Panc1 (cell line): ENCODE data around the gene LITAF. TPM values are rescaled to one million over a fixed set of nuclear protein-coding genes. Genes with fewer than 3 reads are reported as not detected.

Source experiments
- ATAC-seq: fragments of 200-7000 bp; cut with Tn5 transposase; 2 replicates; pipeline ENCODE4 v1.9.1; 2020; ENCODE audit warnings: mild to moderate bottlenecking, moderate library complexity
- BruUV-seq: library from RNA; stranded (reverse); fragments of 400-500 nt; replicated peaks from 2 replicates; lab custom pipeline; 2021; lab: Mats Ljungman, UMichigan
- CTCF ChIA-PET: fragments of 300-600 bp; sonication (Branson Sonifier 250); formaldehyde crosslinking; loops from one replicate; lab custom pipeline; 2022; ENCODE audit warnings: antibody characterized with exemption; lab: Charles Lee
- POLR2A ChIA-PET: fragments of 300-600 bp; sonication (Branson Sonifier 250); formaldehyde crosslinking; loops from one replicate; lab custom pipeline; 2022; ENCODE audit warnings: antibody characterized with exemption; lab: Charles Lee
- DNase-seq: peaks from one replicate; pipeline ENCODE4 v3.0.0-alpha.2; 2010; ENCODE audit warnings: low read depth, low spot score
- H3K27ac ChIP-seq: 2 replicates; pipeline ENCODE4 v1.5.1; 2011; ENCODE audit warnings: mild to moderate bottlenecking, low read length, inconsistent platforms
- H3K27me3 ChIP-seq: fragments of 200-500 bp; sonication (Bioruptor generic); 2 replicates; pipeline ENCODE4 v1.6.0; 2014; ENCODE audit warnings: low read length, inconsistent platforms; ENCODE audit not compliant: control insufficient read depth, insufficient read depth
- H3K36me3 ChIP-seq: fragments of 200-500 bp; sonication (Bioruptor generic); 2 replicates; pipeline ENCODE4 v1.5.1; 2014; ENCODE audit warnings: inconsistent platforms, mild to moderate bottlenecking, low read length, moderate library complexity; ENCODE audit not compliant: control insufficient read depth, insufficient read depth
- H3K4me1 ChIP-seq: 2 replicates; pipeline ENCODE4 v1.5.1; 2011; ENCODE audit warnings: inconsistent platforms, mild to moderate bottlenecking, low read length, moderate library complexity; ENCODE audit not compliant: control insufficient read depth, insufficient read depth
- H3K4me3 ChIP-seq, 2 experiments: 2 replicates each; pipeline ENCODE4 v1.5.1; 2011 to 2012; ENCODE audit warnings: low read depth in 2 of 2, low read length in 2 of 2, mild to moderate bottlenecking in 2 of 2, inconsistent platforms in 1 of 2, moderate library complexity in 1 of 2
- H3K9me3 ChIP-seq: fragments of 200-500 bp; sonication (Bioruptor generic); 2 replicates; pipeline ENCODE4 v1.5.1; 2014; ENCODE audit warnings: low read depth, mild to moderate bottlenecking, inconsistent platforms, low read length, moderate library complexity; ENCODE audit not compliant: control insufficient read depth, insufficient read depth
- POLR2AphosphoS5 ChIP-seq: IDR thresholded peaks from 2 replicates; pipeline ENCODE4 v1.6.1; 2012; ENCODE audit warnings: mild to moderate bottlenecking, low read depth, low read length, moderate library complexity
- SIN3A ChIP-seq: IDR thresholded peaks from 2 replicates; pipeline ENCODE4 v1.6.1; 2012; ENCODE audit warnings: low read depth, mild to moderate bottlenecking, low read length, moderate library complexity, borderline replicate concordance; ENCODE audit not compliant: insufficient read depth
- TCF7L2 ChIP-seq: IDR thresholded peaks from 2 replicates; pipeline ENCODE4 v1.6.1; 2011; ENCODE audit warnings: mild to moderate bottlenecking, low read depth, low read length, inconsistent platforms
- in situ Hi-C: cut with HindIII; loops from 2 replicates; pipeline ENCODE4 v1.10.0; 2016; ENCODE audit warnings: low sequenced_read_pairs, low pct_unique_long_range_greater_than_20kb
- intact Hi-C: fragments of 100-400 bp; cut with micrococcal nuclease; formaldehyde crosslinking; loops from one replicate; pipeline ENCODE4 v1.10.0; 2022; ENCODE audit not compliant: unreplicated experiment
- total RNA-seq: library from RNA; stranded (reverse); gene quantifications from one replicate; pipeline ENCODE4 v1.2.1, GENCODE V29; 2021; ENCODE audit not compliant: unreplicated experiment
- TF ChIP-seq, protein P1 (sequence below), 2 experiments: IDR thresholded peaks; 2 replicates each; pipeline ENCODE4 v1.6.1; 2011 to 2012; ENCODE audit warnings: low read depth in 2 of 2, control low read depth in 1 of 2, low read length in 1 of 2, mild to moderate bottlenecking in 1 of 2, moderate library complexity in 1 of 2; ENCODE audit not compliant: insufficient read depth in 1 of 2
- TF ChIP-seq, protein P2 (sequence below): fragments of 450-650 bp; IDR thresholded peaks from 2 replicates; pipeline ENCODE4 v1.5.1; 2017; ENCODE audit warnings: mild to moderate bottlenecking

The LITAF gene
- total RNA-seq, 1 experiment from 2014 or later: 85.2 TPM

DNA sequence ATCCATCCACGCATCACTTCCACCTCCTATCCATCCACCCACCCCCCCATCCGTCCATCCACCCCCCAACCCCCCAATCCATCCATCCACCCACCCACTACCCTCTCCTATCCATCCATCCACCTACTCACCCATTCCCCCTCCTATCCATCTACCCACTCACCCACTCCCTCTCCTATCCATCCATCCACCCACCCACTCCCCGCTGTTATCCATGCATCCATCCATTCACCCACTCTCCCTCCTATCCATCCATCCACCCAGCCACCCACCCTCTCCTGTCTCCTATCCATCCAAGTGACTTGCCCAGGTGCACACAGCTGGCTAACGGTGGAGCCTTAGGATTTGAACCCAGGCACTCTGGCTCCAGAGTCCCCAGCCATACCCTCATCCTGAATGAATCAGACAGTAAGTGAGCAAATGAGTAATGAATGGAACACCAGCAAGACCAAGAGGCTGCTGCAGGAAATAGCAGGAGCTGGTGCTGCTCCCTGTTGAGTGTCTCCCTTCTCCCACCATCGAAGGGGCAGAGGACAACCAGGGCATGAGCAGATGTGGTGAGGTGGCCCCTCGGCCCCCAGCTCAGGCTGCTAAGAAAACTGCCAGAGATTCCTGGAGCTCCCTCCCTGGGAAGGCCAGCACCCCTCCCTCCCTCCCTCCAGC lies 62.5 kb downstream of the LITAF start:
- ChIA-PET CTCF (no interaction called here), POLR2A (no interaction called here)
- Histone ChIP-seq H3K27ac (no peak overlapping the region), H3K9me3 (no peaks in the 10 kb centered on the region), H3K4me1 (no peaks in the 10 kb centered on the region), H3K27me3 (no peaks in the 10 kb centered on the region), H3K36me3 (no peaks in the 10 kb centered on the region), H3K4me3 (no peak overlapping the region)
- peak; percentile 62; the same call in 1 of the 2 replicates for ATAC-seq
- in situ Hi-C loops (no loop called here), intact Hi-C loops (no loop called here)
- DNase-seq: no peak
- TF ChIP-seq, protein P1, sequence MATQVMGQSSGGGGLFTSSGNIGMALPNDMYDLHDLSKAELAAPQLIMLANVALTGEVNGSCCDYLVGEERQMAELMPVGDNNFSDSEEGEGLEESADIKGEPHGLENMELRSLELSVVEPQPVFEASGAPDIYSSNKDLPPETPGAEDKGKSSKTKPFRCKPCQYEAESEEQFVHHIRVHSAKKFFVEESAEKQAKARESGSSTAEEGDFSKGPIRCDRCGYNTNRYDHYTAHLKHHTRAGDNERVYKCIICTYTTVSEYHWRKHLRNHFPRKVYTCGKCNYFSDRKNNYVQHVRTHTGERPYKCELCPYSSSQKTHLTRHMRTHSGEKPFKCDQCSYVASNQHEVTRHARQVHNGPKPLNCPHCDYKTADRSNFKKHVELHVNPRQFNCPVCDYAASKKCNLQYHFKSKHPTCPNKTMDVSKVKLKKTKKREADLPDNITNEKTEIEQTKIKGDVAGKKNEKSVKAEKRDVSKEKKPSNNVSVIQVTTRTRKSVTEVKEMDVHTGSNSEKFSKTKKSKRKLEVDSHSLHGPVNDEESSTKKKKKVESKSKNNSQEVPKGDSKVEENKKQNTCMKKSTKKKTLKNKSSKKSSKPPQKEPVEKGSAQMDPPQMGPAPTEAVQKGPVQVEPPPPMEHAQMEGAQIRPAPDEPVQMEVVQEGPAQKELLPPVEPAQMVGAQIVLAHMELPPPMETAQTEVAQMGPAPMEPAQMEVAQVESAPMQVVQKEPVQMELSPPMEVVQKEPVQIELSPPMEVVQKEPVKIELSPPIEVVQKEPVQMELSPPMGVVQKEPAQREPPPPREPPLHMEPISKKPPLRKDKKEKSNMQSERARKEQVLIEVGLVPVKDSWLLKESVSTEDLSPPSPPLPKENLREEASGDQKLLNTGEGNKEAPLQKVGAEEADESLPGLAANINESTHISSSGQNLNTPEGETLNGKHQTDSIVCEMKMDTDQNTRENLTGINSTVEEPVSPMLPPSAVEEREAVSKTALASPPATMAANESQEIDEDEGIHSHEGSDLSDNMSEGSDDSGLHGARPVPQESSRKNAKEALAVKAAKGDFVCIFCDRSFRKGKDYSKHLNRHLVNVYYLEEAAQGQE (IDR thresholded peaks at IDR 0.05; ENCODE audit: insufficient read depth in 1 of 2, low read depth in 2 of 2, low read length in 1 of 2): no peak
- no peak for TF ChIP-seq POLR2AphosphoS5
- TF ChIP-seq, protein P2, sequence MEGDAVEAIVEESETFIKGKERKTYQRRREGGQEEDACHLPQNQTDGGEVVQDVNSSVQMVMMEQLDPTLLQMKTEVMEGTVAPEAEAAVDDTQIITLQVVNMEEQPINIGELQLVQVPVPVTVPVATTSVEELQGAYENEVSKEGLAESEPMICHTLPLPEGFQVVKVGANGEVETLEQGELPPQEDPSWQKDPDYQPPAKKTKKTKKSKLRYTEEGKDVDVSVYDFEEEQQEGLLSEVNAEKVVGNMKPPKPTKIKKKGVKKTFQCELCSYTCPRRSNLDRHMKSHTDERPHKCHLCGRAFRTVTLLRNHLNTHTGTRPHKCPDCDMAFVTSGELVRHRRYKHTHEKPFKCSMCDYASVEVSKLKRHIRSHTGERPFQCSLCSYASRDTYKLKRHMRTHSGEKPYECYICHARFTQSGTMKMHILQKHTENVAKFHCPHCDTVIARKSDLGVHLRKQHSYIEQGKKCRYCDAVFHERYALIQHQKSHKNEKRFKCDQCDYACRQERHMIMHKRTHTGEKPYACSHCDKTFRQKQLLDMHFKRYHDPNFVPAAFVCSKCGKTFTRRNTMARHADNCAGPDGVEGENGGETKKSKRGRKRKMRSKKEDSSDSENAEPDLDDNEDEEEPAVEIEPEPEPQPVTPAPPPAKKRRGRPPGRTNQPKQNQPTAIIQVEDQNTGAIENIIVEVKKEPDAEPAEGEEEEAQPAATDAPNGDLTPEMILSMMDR: no peak
- TF ChIP-seq TCF7L2: no peak
- no peak for TF ChIP-seq SIN3A
- BruUV-seq: no TSS peak

DNA sequence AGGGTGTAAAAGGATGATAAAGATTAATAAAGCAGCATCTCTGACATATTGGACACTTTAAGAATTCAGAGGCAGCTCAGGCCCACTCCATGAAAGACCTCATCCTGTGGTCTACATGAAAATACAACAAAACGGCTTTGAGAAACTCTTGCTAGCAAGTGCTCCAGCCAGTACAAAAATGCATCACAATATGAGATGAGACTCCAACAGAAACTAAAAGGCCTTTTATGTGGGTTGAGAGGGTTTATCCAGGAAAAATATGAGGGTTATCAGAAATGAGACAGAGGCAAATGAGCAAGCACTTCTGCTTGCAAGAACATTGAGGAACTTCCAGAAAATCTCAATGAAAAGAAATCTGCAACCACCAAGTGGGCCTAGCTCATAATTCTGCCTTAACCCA lies 65.7 kb downstream of the LITAF start:
- Histone ChIP-seq H3K27me3 (no peaks in the 10 kb centered on the region), H3K4me1 (no peaks in the 10 kb centered on the region)
- BruUV-seq: no TSS peak

More for the DNA sequence above, 65.7 kb downstream of the LITAF start:
- intact Hi-C loops: no loop called here
- DNase-seq (no peak), ATAC-seq (no peak)
- H3K36me3 ChIP-seq: no peaks in the 10 kb centered on the region
- in situ Hi-C loops: no loop called here
- CTCF ChIA-PET: no interaction called here
- H3K9me3 ChIP-seq: no peaks in the 10 kb centered on the region
- H3K27ac ChIP-seq: no peak overlapping the region
- POLR2A ChIA-PET: no interaction called here
- no peak for TF ChIP-seq SIN3A
- TF ChIP-seq, protein P2: no peak
- no peak overlapping the region for H3K4me3 ChIP-seq
